ENCODE data around the gene SETD1B. TPM values are rescaled to one million over a fixed set of nuclear protein-coding genes. Genes with fewer than 3 reads are reported as not detected.

SETD1B gene
- total and polyA plus RNA-seq, 2 of the 4 experiments (the other 2 are of a cell fraction): 0.90 to 5.1 TPM

- TF ChIP-seq NFE2L2 (IDR thresholded peaks at IDR 0.05; ENCODE audit: low read depth, low read length): no peak
These were observed 22.7 kb downstream of the SETD1B start (continued) for GRCh38 chr12:121826318-121827150.

- ChIA-PET CTCF (interaction anchor here (0.6 kb wide), 1 partner anchor 64 kb away, joined by 5 read pairs; no protein-coding TSS in a partner anchor), POLR2A (ENCODE audit: unreplicated experiment) (no interaction called here)
- no peak overlapping the region for H3K56ac ChIP-seq (ENCODE audit: extremely low read depth, insufficient read depth, low read length)
- no peak overlapping the region for H2BK15ac ChIP-seq (ENCODE audit: low read depth, low read length)
- in situ Hi-C loops (cut with MboI; ENCODE audit: low sequenced_read_pairs): no loop called here
- 96% methylated on average over 38 of the region's 48 CpGs; no CpG with 5 or more reads in 1 of the 2 experiments for WGBS, 2 experiments (ENCODE audit: extremely low coverage in 2 of 2, insufficient read length in 1 of 2)
- H4K8ac ChIP-seq (ENCODE audit: low read depth in 2 of 2, low read length in 2 of 2): no peak overlapping the region
- H3K36me3 ChIP-seq (ENCODE audit: control insufficient read depth, insufficient read depth, low read length): peaks cover 69% of the 10 kb centered on the region
- H3K4me2 ChIP-seq (ENCODE audit: low read depth, low read length): no peak overlapping the region
- no peaks in the 10 kb centered on the region for H3K9me1 ChIP-seq (ENCODE audit: insufficient read depth, low read length)
- no peak overlapping the region for H2AK9ac ChIP-seq (replicated peaks; ENCODE audit: low read depth, low read length, poor library complexity)
- no peak overlapping the region for H3K18ac ChIP-seq (ENCODE audit: low read depth, low read length)
- dilution Hi-C loops (cut with HindIII; ENCODE audit: low sequenced_read_pairs, unreplicated experiment): no loop called here
- intact Hi-C loops (cut with micrococcal nuclease): no loop called here
- ATAC-seq (ENCODE audit: low read depth) (no peak), DNase-seq (no peak)
- peaks cover 20 to 48% of the 10 kb centered on the region in 2 experiments for H3K79me1 ChIP-seq (ENCODE audit: low read depth in 1 of 2, low read length in 2 of 2)
- no peak overlapping the region for H3K27ac ChIP-seq (ENCODE audit: insufficient read depth, low read length)
- no peak overlapping the region for H2AFZ ChIP-seq (replicated peaks; ENCODE audit: low read length, poor library complexity)
- H3K4ac ChIP-seq (ENCODE audit: low read depth, low read length): no peak overlapping the region
- H3K14ac ChIP-seq (replicated peaks; ENCODE audit: low read depth, low read length): no peak overlapping the region
- H2BK5ac ChIP-seq (ENCODE audit: low read depth, low read length, poor library complexity, severe bottlenecking): no peak overlapping the region
- H3K23ac ChIP-seq (ENCODE audit: low read depth, low read length): no peak overlapping the region
- no peak overlapping the region for H3K9ac ChIP-seq (ENCODE audit: low read depth, low read length)
- BruUV-seq (replicated peaks): no TSS peak
- H4K20me1 ChIP-seq (ENCODE audit: insufficient read depth, low read length): peaks cover 6% of the 10 kb centered on the region
- no peak overlapping the region for H3K4me3 ChIP-seq (ENCODE audit: insufficient read depth, low read depth, low read length)
- H3K27me3 ChIP-seq (ENCODE audit: control insufficient read depth, insufficient read depth, low read length): no peaks in the 10 kb centered on the region
- H3K9me3 ChIP-seq (ENCODE audit: control insufficient read depth, insufficient read depth, low read length): no peaks in the 10 kb centered on the region
- H2BK20ac ChIP-seq (ENCODE audit: low read depth, low read length): no peak overlapping the region
- H4K5ac ChIP-seq (ENCODE audit: low read depth, low read length): no peak overlapping the region
- H2BK120ac ChIP-seq (ENCODE audit: low read depth, low read length): no peak overlapping the region
- H3K4me1 ChIP-seq (ENCODE audit: control insufficient read depth, insufficient read depth, low read length): no peaks in the 10 kb centered on the region
- H2AK5ac ChIP-seq (ENCODE audit: low read depth, low read length): no peak overlapping the region
- no peak overlapping the region for H4K91ac ChIP-seq (ENCODE audit: insufficient read depth, low read depth, low read length)
- TF ChIP-seq CTCF (conservative IDR thresholded peaks at IDR 0.05; ENCODE audit: low read depth, low read length) (no peak), MXI1 (IDR thresholded peaks at IDR 0.05; ENCODE audit: borderline replicate concordance, low read depth, low read length) (no peak), SMC3 (IDR thresholded peaks at IDR 0.05; ENCODE audit: low read depth, low read length) (no peak), RFX5 (IDR thresholded peaks at IDR 0.05; ENCODE audit: low read depth, low read length) (no peak), CEBPB (IDR thresholded peaks at IDR 0.05; ENCODE audit: low read depth, low read length) (no peak), RCOR1 (IDR thresholded peaks at IDR 0.05; ENCODE audit: insufficient replicate concordance, low read length) (no peak), USF2 (IDR thresholded peaks at IDR 0.05; ENCODE audit: low read depth, low read length) (no peak), NFE2L2 (IDR thresholded peaks at IDR 0.05; ENCODE audit: low read depth, low read length) (no peak), ELK1 (IDR thresholded peaks at IDR 0.05; ENCODE audit: borderline replicate concordance, low read depth, low read length) (no peak), BHLHE40 (IDR thresholded peaks at IDR 0.05; ENCODE audit: low read depth, low read length) (no peak)
These were observed 23.7 kb downstream of the SETD1B start for GRCh38 chr12:121827351-121828099.

Measured in IMR-90 (cell line).